A549 (cell line): ENCODE results near the gene PEX14. TPM values are rescaled to one million over a fixed set of nuclear protein-coding genes. Genes with fewer than 3 reads are reported as not detected.

Source experiments
- ATAC-seq, 2 experiments: fragments of 200-7000 bp in 1 of 2; fragments of >200 bp in 1 of 2; cut with Nextera tagmentation in 1 of 2; cut with Tn5 transposase in 1 of 2; 3 replicates each; pipeline versions ENCODE4 v1.8.0 to v1.9.1; 2018 to 2020; ENCODE audit warnings: mild to moderate bottlenecking in 1 of 2, moderate library complexity in 1 of 2
- CTCF ChIA-PET: fragments of 300-600 bp; sonication (Branson Sonifier 250); formaldehyde crosslinking; extraction: SDS; loops from one replicate; lab custom pipeline; 2021; ENCODE audit warnings: antibody characterized with exemption, inconsistent platforms; lab: Yijun Ruan, JAX
- POLR2A ChIA-PET: fragments of 350-600 bp; formaldehyde crosslinking; extraction: SDS; loops from one replicate; lab custom pipeline; 2021; ENCODE audit warnings: antibody characterized with exemption, inconsistent platforms; lab: Yijun Ruan, JAX
- DNase-seq, 2 experiments: peaks; one replicate each; pipeline versions ENCODE4 v3.0.0 to v3.0.0-alpha.2; 2011 to 2016; ENCODE audit warnings: low read depth in 1 of 2, low spot score in 1 of 2
- FAIRE-seq: peaks from 2 replicates; lab custom pipeline; 2011; peaks lifted over from hg19 to GRCh38; lab: Jason Lieb, UNC
- H3K27ac ChIP-seq, 2 experiments: fragments of >200 bp; sonication (Bioruptor Twin); formaldehyde crosslinking; 3 replicates each; pipeline ENCODE4 v1.5.1; 2016 to 2017
- H3K4me1 ChIP-seq: fragments of >200 bp; sonication (Bioruptor Twin); formaldehyde crosslinking; 3 replicates; pipeline ENCODE4 v1.6.1; 2016
- H3K4me2 ChIP-seq: fragments of >200 bp; sonication (Bioruptor Twin); formaldehyde crosslinking; 3 replicates; pipeline ENCODE4 v1.6.1; 2016
- H3K4me3 ChIP-seq: fragments of >200 bp; sonication (Bioruptor Twin); formaldehyde crosslinking; 3 replicates; pipeline ENCODE4 v1.5.1; 2016
- H3K9me3 ChIP-seq: fragments of >200 bp; sonication (Bioruptor Twin); formaldehyde crosslinking; 3 replicates; pipeline ENCODE4 v1.6.1; 2016
- BCL3 ChIP-seq: fragments of >200 bp; sonication (Bioruptor Twin); formaldehyde crosslinking; IDR thresholded peaks from 3 replicates; pipeline ENCODE4 v1.6.1; 2016
- BHLHE40 ChIP-seq: IDR thresholded peaks from 2 replicates; pipeline ENCODE4 v1.6.1; 2012; ENCODE audit warnings: low read depth, low read length, inconsistent platforms
- CBX2 ChIP-seq: fragments of 200-600 bp; sonication (generic); IDR thresholded peaks from 2 replicates; pipeline ENCODE4 v1.6.1; 2016; ENCODE audit warnings: low read depth, mild to moderate bottlenecking, borderline replicate concordance
- CBX8 ChIP-seq: fragments of 200-600 bp; sonication (generic); IDR thresholded peaks from 2 replicates; pipeline ENCODE4 v1.6.1; 2016
- CHD4 ChIP-seq: fragments of 200-600 bp; sonication (generic); IDR thresholded peaks from 2 replicates; pipeline ENCODE4 v1.6.1; 2016; ENCODE audit warnings: antibody characterized with exemption, mild to moderate bottlenecking, borderline replicate concordance
- CTCF ChIP-seq: fragments of >200 bp; sonication (Bioruptor Twin); formaldehyde crosslinking; IDR thresholded peaks from 3 replicates; pipeline ENCODE4 v1.5.1; 2016
- ESRRA ChIP-seq: fragments of 150-350 bp; IDR thresholded peaks from 2 replicates; pipeline ENCODE4 v1.6.1; 2014; ENCODE audit warnings: mild to moderate bottlenecking, low read length, borderline replicate concordance
- HEYL ChIP-seq: fragments of 250-450 bp; sonication (Bioruptor Pico); IDR thresholded peaks from 2 replicates; pipeline ENCODE4 v1.8.0; 2021; ENCODE audit warnings: mild to moderate bottlenecking, moderate library complexity
- HOXB13 ChIP-seq: fragments of 250-450 bp; sonication (Bioruptor Pico); IDR thresholded peaks from 2 replicates; pipeline ENCODE4 v1.5.0; 2020; ENCODE audit warnings: low read depth, mild to moderate bottlenecking, moderate library complexity
- HOXB5 ChIP-seq: fragments of 250-450 bp; sonication (Bioruptor Pico); IDR thresholded peaks from 2 replicates; pipeline ENCODE4 v1.5.0; 2020; ENCODE audit warnings: mild to moderate bottlenecking, moderate library complexity
- JUNB ChIP-seq: fragments of >200 bp; sonication (Bioruptor Twin); formaldehyde crosslinking; IDR thresholded peaks from 2 replicates; pipeline ENCODE4 v1.6.1; 2016
- KDM1A ChIP-seq: fragments of 200-600 bp; sonication (generic); IDR thresholded peaks from 2 replicates; pipeline ENCODE4 v1.6.1; 2016; ENCODE audit warnings: low read depth, mild to moderate bottlenecking
- KDM5A ChIP-seq: fragments of 200-600 bp; sonication (generic); IDR thresholded peaks from 2 replicates; pipeline ENCODE4 v1.6.1; 2016; ENCODE audit warnings: antibody characterized with exemption, mild to moderate bottlenecking
- MAZ ChIP-seq: fragments of 150-350 bp; IDR thresholded peaks from 2 replicates; pipeline ENCODE4 v1.6.1; 2014; ENCODE audit warnings: antibody characterized with exemption, low read depth, low read length, borderline replicate concordance
- MYC ChIP-seq: IDR thresholded peaks from 2 replicates; pipeline ENCODE4 v1.6.1; 2012; ENCODE audit warnings: mild to moderate bottlenecking, inconsistent platforms, low read length, improper control_type of control experiment, borderline replicate concordance
- NFE2L2 ChIP-seq: fragments of 150-350 bp; conservative IDR thresholded peaks from 2 replicates; pipeline ENCODE4 v1.6.1; 2014; ENCODE audit warnings: low read length
- NPAS2 ChIP-seq: fragments of 250-450 bp; sonication (Bioruptor Pico); IDR thresholded peaks from 2 replicates; pipeline ENCODE4 v1.8.0; 2022; ENCODE audit warnings: mild to moderate bottlenecking, moderate library complexity, borderline replicate concordance
- POLR2A ChIP-seq: IDR thresholded peaks from 2 replicates; pipeline ENCODE4 v1.6.1; 2012; ENCODE audit warnings: mild to moderate bottlenecking, low read length
- RAD21 ChIP-seq, 2 experiments: fragments of >200 bp in 1 of 2; sonication (Bioruptor Twin) in 1 of 2; formaldehyde crosslinking in 1 of 2; IDR thresholded peaks in 1 of 2; conservative IDR thresholded peaks in 1 of 2; 2 replicates in 1 of 2; 3 replicates in 1 of 2; pipeline ENCODE4 v1.6.1; 2012 to 2018; ENCODE audit warnings: inconsistent platforms in 1 of 2
- RCOR1 ChIP-seq: fragments of 150-350 bp; IDR thresholded peaks from 2 replicates; pipeline ENCODE4 v1.6.1; 2014; ENCODE audit warnings: antibody characterized with exemption, low read length, low read depth
- REST ChIP-seq: fragments of 200-600 bp; sonication (generic); IDR thresholded peaks from 2 replicates; pipeline ENCODE4 v1.6.1; 2016; ENCODE audit warnings: antibody characterized with exemption, mild to moderate bottlenecking, moderate library complexity
- SMC3 ChIP-seq: fragments of >200 bp; sonication (Bioruptor Twin); formaldehyde crosslinking; IDR thresholded peaks from 3 replicates; pipeline ENCODE4 v1.6.1; 2018; ENCODE audit warnings: inconsistent platforms
- TFCP2L1 ChIP-seq: fragments of 250-450 bp; sonication (Bioruptor Pico); IDR thresholded peaks from 2 replicates; pipeline ENCODE4 v1.5.0; 2021; ENCODE audit warnings: mild to moderate bottlenecking
- USF2 ChIP-seq: fragments of 450-650 bp; IDR thresholded peaks from 2 replicates; pipeline ENCODE4 v1.6.1; 2014; ENCODE audit warnings: antibody characterized with exemption
- ZC3H11A ChIP-seq: fragments of 450-650 bp; IDR thresholded peaks from 2 replicates; pipeline ENCODE4 v1.6.1; 2014; ENCODE audit warnings: antibody characterized with exemption, mild to moderate bottlenecking
- ZFP36 ChIP-seq: fragments of 450-650 bp; IDR thresholded peaks from 2 replicates; pipeline ENCODE4 v1.6.1; 2014; ENCODE audit warnings: borderline replicate concordance; ENCODE audit not compliant: partially characterized antibody
- WGBS: methylation state at CpG from one replicate; pipeline ENCODE4 v1.1.6; 2017; ENCODE audit errors: missing lambda C conversion rate; 5-methylcytosine and 5-hydroxymethylcytosine counted together
- polyA plus RNA-seq, 4 experiments: library from polyadenylated mRNA; depleted of rRNA in 3 of 4; stranded (reverse); fragments of >200 nt; fragmentation: RNase III in 1 of 4; extraction: RNeasy Plus Mini Kit Qiagen cat#74134 plus additional on column Dnase treatment in 1 of 4; gene quantifications; 2 replicates in 3 of 4; 3 replicates in 1 of 4; pipeline ENCODE4 v1.2.3, GENCODE V29; 2011 to 2017

The PEX14 gene
- polyA plus RNA-seq, 2 of the 4 experiments (the other 2 are of a cell fraction): 7.7 to 15.0 TPM

- no peak overlapping the region for H3K27ac ChIP-seq
- POLR2A ChIA-PET: no interaction called here
- TF ChIP-seq NFE2L2 (no peak), REST (no peak), CTCF (no peak), CBX2 (no peak), NPAS2 (no peak), MAZ (no peak), HOXB13 (CRISPR knock-in tag) (no peak), RAD21 (conservative IDR thresholded peaks at IDR 0.05 in 1 of 2, IDR thresholded peaks at IDR 0.05 in 1 of 2) (no peak), KDM1A (no peak), USF2 (no peak), HEYL (CRISPR knock-in tag) (no peak), TFCP2L1 (no peak), MYC (no peak), BHLHE40 (no peak), RCOR1 (no peak), ZFP36 (no peak)
- TF ChIP-seq, all 56 proteins: peak for 0
- CTCF ChIA-PET: interaction anchor here (0.6 kb wide), 1 partner anchor 52 kb away, joined by 3 read pairs; no protein-coding TSS in a partner anchor
- Histone ChIP-seq H3K4me2 (no peak overlapping the region), H3K4me1 (peaks cover 5% of the 10 kb centered on the region; the same call in 1 of the 3 replicates), H3K9me3 (no peaks in the 10 kb centered on the region), H3K4me3 (no peak overlapping the region)
- FAIRE-seq: no peak
- no peak for ATAC-seq
- DNase-seq: no peak
- 93% methylated on average over 2 of the region's 2 CpGs for WGBS
These were observed 7.7 kb upstream of the PEX14 start for GRCh38 chr1:10467078-10467477.

- ATAC-seq (no peak), DNase-seq (no peak), FAIRE-seq (no peak)
- Histone ChIP-seq H3K9me3 (no peaks in the 10 kb centered on the region), H3K4me3 (no peak overlapping the region), H3K4me1 (peaks cover 5% of the 10 kb centered on the region; the same call in 1 of the 3 replicates), H3K4me2 (no peak overlapping the region), H3K27ac (no peak overlapping the region)
- 98% methylated on average over 4 of the region's 4 CpGs for WGBS
- POLR2A ChIA-PET: no interaction called here
- no peak for TF ChIP-seq HOXB5 (CRISPR knock-in tag)
- TF ChIP-seq JUNB: no peak
- no peak for TF ChIP-seq ESRRA
- no peak for TF ChIP-seq BCL3
- no peak for TF ChIP-seq CTCF
- no peak for TF ChIP-seq CHD4
- no peak for TF ChIP-seq KDM5A
- TF ChIP-seq RCOR1: no peak
- TF ChIP-seq MYC: no peak
- TF ChIP-seq CBX8: no peak
- no peak for TF ChIP-seq ZC3H11A
- TF ChIP-seq SMC3: no peak
- TF ChIP-seq HEYL (CRISPR knock-in tag): no peak
- no peak for TF ChIP-seq HOXB13 (CRISPR knock-in tag)
- no peak for TF ChIP-seq USF2
- TF ChIP-seq POLR2A: no peak
- TF ChIP-seq, all 56 proteins: peak for 0
- CTCF ChIA-PET: interaction anchor here (0.7 kb wide), 1 partner anchor 1605 kb away, joined by 3 read pairs; no protein-coding TSS in a partner anchor
These were observed 4.7 kb upstream of the PEX14 start for GRCh38 chr1:10470043-10470442.
